Activated CD8-positive, alpha-beta memory T cell treated with anti-CD3 and anti-CD28 coated beads, Interleukin-2, amount 50 U/mL, for 48 hours (primary cell): ENCODE results near the gene FAHD2A.
"Not testable (repeated sequence)": the region's sequence is repeated elsewhere in the genome, so short reads cannot be mapped to it uniquely, and the experiment has no call there.

Experiments used
- DNase-seq: peaks from one replicate; pipeline ENCODE4 v3.0.0-alpha.2; 2020

Gene FAHD2A

GRCh38 chr2:95376311-95377215 lies 25.9 kb upstream of the FAHD2A start:
- DNase-seq, result peak; percentile 20

GRCh38 chr2:95377216-95378123 lies 25.0 kb upstream of the FAHD2A start:
- DNase-seq, result peak; percentile 37

GRCh38 chr2:95378281-95378680 lies 24.2 kb upstream of the FAHD2A start:
- DNase-seq, result not testable (repeated sequence)

- peak; percentile 44 for DNase-seq
These were observed 23.1 kb upstream of the FAHD2A start for GRCh38 chr2:95379371-95379831.

GRCh38 chr2:95380280-95380679 lies 22.2 kb upstream of the FAHD2A start:
- no peak for DNase-seq

- DNase-seq, result no peak
These were observed 21.8 kb upstream of the FAHD2A start for GRCh38 chr2:95380731-95381130.

- peak; percentile 32 for DNase-seq
These were observed 21.0 kb upstream of the FAHD2A start for GRCh38 chr2:95381212-95382191.

GRCh38 chr2:95382192-95382591 lies 20.3 kb upstream of the FAHD2A start:
- peak; percentile 29 for DNase-seq

GRCh38 chr2:95382686-95383634 lies 19.5 kb upstream of the FAHD2A start:
- DNase-seq, result peak; percentile 32

GRCh38 chr2:95383635-95384027 lies 18.9 kb upstream of the FAHD2A start:
- peak; percentile 39 for DNase-seq

- DNase-seq, result peak; percentile 32
These were observed 17.5 kb upstream of the FAHD2A start for GRCh38 chr2:95384854-95385569.

- DNase-seq, result peak; percentile 25
These were observed 16.9 kb upstream of the FAHD2A start for GRCh38 chr2:95385570-95385984.

GRCh38 chr2:95386031-95386430 lies 16.5 kb upstream of the FAHD2A start:
- peak; percentile 17 for DNase-seq

- DNase-seq, result peak; percentile 15
These were observed 15.2 kb upstream of the FAHD2A start for GRCh38 chr2:95387358-95387757.

- DNase-seq, result peak; percentile 38
These were observed 14.3 kb upstream of the FAHD2A start for GRCh38 chr2:95388091-95388692.

- DNase-seq, result peak; percentile 43
These were observed 13.7 kb upstream of the FAHD2A start for GRCh38 chr2:95388856-95389244.

- DNase-seq, result peak; percentile 86
These were observed 13.0 kb upstream of the FAHD2A start for GRCh38 chr2:95389245-95390119.

GRCh38 chr2:95390272-95390880 lies 12.1 kb upstream of the FAHD2A start:
- no peak for DNase-seq
